A172 (cell line): ENCODE measurements around the gene ZBTB49. TPM values are rescaled to one million over a fixed set of nuclear protein-coding genes. Genes with fewer than 3 reads are reported as not detected.

Experiments
- DNase-seq: peaks from one replicate; pipeline ENCODE4 v3.0.0-alpha.2; 2015; ENCODE audit warnings: low spot score
- total RNA-seq: library from RNA; depleted of rRNA; stranded (reverse); fragments of >200 nt; shearing (Covaris generic); gene quantifications from 2 replicates; pipeline ENCODE4 v1.2.3, GENCODE V29; 2014; rRNA removed

ZBTB49 gene
- total RNA-seq, 1 experiment from 2014 or later = 0.91 TPM

- DNase-seq = no peak
Measured at GRCh38 chr4:4356106-4357041, 66.3 kb downstream of the ZBTB49 start.

GRCh38 chr4:4358093-4358854 lies 68.2 kb downstream of the ZBTB49 start:
- DNase-seq = no peak

GRCh38 chr4:4361883-4362282 lies 71.8 kb downstream of the ZBTB49 start:
- no peak for DNase-seq

- no peak for DNase-seq
Measured at GRCh38 chr4:4362991-4363697, 73.1 kb downstream of the ZBTB49 start.

- no peak for DNase-seq
Measured at GRCh38 chr4:4364061-4364460, 74.0 kb downstream of the ZBTB49 start.

GRCh38 chr4:4364486-4365208 lies 74.6 kb downstream of the ZBTB49 start:
- no peak for DNase-seq

GRCh38 chr4:4368809-4369580 lies 78.9 kb downstream of the ZBTB49 start:
- no peak for DNase-seq

Other genes starting within 250 kb of the ZBTB49 start
- not detected in 2 replicates for gene OTOP1, start 63.3 kb upstream of the ZBTB49 start, total RNA-seq
- 26.5 and 29.5 TPM in 2 replicates for gene TMEM128, start 42.0 kb upstream of the ZBTB49 start, total RNA-seq
- 38.1 and 54.5 TPM in 2 replicates for gene LYAR, start 97 bp upstream of the ZBTB49 start, total RNA-seq
- gene NSG1, start 96.9 kb downstream of the ZBTB49 start, total RNA-seq = 7.0 and 9.2 TPM in 2 replicates